HG03280 (cell line): Measurements from ENCODE around the gene TUBA3D.
"Not testable (repeated sequence)": the region's sequence is repeated elsewhere in the genome, so short reads cannot be mapped to it uniquely, and the experiment has no call there.

ENCODE experiments used
- ATAC-seq: cut with Tn5 transposase; IDR thresholded peaks from one replicate; pipeline ENCODE4 v1.9.1; 2021; ENCODE audit warnings: mild to moderate bottlenecking, moderate library complexity; ENCODE audit not compliant: unreplicated experiment

TUBA3D gene

DNA sequence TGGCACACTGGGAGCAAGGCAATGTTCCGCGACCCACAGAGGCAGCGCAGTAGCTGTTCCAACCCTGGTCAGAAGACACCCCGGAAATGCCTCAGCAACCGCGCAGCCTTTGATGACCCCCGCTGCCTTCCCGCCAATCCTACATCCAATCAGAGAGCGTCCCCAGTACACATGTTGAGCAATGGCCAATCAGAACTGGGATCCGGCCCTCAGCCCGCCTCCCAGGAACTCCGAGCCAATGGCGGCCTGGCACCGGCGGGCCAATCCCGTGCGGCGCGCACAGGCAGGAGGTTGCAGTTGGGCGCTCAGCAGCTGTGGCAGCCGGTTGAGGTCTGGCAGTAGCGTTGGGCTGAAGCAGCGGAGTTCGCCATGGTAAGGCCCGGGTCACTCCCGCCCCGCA is at the start of gene TUBA3D:
TSS of gene TUBA3D (plus strand) at position 289 of the 400 bp plus-strand sequence. CDS start at position 370, 81 bp downstream.
- no peak for ATAC-seq

DNA sequence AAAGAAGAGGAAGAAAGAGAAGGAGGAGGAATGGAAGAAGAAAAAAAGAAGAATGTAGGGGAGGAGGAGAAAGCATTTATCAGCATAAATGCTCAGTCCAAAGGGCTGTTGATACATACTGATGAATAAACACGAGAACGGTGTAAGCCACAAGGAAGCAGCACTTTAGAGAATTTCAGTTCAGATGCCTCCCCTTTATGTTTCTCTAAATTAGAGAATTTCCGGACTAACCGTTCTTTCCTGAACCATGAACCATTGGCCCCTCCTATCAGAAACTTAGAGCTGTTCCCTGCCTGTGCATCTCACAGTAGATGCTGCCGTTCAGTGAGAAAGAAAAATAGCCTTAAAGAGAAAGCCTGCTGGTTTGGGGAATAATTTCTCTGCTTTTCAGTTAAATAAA is 49.2 kb upstream of the TUBA3D start:
- no peak for ATAC-seq

DNA sequence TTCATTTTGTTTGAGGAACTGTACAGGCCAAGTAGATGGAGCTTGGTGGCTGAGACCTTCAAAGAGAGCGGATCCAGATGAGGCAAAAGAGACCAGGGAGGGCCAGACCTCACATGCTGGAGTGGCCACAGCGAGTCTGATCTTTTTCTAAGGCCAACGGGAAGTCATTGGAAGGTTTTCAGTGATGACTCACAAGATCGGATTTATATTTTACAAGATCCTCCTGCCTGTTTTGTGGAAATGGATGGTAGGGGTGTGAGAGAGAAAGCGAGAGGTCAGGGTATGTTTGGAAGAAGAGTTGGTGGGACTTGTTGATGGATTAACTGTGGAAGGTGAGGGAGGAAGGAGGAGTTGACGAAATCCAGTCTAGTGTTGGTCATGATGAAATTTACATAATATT is 44.6 kb upstream of the TUBA3D start:
- ATAC-seq, result no peak

DNA sequence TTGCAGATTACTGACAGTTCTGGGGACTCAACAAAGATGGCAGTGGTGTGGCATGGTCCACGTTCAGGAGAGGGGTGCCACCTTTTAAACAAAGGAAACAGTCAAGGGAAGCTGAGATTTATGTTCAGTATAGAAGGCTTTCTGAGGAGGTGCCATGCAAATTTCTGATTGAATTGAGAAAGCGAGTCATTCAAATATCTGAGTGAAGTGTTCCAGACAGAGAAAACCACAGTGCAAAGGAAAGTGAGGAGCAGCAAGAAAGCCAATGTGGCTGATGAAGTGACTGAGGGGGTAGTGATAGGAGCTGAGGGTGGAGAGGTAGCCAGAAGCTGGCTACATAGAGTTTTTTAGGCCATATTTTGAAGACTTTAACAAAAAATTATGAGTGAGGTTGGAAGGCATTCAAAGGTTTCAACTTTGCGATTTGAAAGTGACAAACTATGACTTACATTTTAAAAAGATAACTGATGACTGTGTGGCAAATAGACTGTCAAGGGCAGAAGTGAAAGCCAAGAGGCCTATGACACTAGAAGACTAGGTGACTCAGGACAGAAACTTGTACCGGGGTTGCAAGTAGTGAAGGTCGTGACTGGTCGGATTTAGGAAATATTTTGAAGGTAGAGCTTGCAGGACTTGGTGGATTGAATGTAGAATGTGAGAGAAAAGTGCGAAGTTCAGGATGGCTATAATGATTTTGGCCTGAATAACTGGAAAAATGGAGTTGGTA is 35.0 kb upstream of the TUBA3D start:
- ATAC-seq, result peak; percentile 89

DNA sequence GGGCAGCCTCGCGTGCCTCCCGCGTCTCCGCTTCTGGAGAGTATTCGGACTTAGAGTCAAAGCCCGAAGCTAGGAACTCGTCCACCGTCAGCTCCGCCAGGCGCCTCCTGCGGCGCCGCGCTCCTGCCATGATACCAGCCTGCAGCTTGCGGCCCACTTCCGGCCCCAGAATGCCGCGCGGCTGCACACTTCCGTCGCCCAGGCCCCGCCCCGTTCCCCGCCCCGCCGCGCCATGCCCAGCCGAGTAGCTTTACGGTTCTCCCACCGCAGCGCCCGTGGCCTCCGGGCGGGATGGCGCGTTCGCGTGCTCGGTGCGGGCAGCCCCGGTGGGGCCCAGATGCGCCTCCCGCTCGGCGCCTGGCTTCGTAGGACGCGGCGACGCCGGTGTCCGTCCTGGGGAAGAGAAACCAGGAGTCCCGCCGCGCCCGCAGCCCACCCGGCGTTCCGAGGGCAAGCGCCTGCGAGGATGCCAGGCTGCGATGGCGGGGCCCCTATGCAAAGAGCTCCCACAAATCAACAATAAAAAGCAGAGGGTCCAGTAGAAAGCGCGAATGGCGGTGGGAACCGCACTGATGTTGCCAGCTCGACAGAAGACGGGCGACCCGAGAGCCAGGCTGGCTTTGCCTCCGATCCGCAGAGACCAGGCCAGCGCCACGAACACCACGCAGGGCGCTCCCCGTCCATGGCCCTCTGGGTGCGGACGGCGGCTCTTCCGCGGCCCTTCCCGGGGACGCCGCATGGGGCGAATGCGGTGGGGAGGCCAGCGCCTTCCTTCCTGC is 31.0 kb upstream of the TUBA3D start:
- ATAC-seq, result not testable (repeated sequence)

DNA sequence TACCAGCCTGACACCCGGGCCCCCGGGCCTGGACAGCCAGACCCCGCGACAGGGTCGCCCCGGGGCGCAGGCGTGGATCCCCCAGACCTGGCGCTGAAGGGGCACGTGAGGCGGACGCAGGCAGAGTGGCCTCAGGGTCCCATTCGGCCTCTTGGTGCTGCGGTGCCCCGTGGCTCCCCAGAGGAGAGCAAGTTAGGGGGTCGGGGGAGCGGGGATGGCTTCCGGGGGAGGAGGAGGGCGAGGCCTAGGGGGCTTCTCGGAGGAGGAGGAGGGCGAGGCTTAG is 30.5 kb upstream of the TUBA3D start:
- ATAC-seq, result not testable (repeated sequence)

DNA sequence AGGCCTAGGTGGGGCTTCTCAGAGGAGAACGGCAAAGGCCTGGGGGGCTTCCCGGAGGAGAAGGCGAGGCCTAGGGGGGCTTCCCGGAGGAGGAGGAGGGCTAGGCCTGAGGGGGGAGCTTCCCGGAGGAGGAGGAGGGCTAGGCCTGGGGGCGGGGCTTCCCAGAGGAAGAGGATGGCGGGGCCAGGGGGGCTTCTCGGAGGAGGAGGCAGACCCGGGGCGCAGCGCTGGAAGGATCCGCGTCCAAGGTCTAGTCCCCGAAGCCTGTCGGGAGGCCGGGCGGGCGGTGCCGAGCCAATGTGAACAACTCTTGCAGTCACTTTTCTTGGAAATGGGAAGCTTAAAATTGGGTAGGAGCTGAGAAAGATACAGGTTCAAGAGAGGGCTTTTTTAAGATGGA is 30.0 kb upstream of the TUBA3D start:
- ATAC-seq, result no peak

DNA sequence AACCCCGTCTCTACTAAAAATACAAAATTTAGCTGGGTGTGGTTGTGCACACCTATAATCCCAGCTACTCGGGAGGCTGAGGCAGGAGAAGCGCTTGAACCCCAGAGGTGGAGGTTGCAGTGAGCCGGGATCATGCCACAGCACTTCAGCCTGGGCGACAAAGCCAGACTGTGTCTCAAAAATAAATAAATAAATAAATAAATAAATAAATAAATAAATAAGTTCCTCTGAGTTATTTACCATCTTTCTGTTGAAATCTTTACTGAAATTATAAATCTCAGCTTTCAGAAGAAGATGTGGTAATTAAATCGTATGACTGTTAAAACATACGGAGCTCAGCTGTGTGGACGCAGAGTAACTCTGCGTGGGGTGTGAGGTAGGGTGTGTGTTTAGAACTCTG is 27.9 kb upstream of the TUBA3D start:
- not testable (repeated sequence) for ATAC-seq

DNA sequence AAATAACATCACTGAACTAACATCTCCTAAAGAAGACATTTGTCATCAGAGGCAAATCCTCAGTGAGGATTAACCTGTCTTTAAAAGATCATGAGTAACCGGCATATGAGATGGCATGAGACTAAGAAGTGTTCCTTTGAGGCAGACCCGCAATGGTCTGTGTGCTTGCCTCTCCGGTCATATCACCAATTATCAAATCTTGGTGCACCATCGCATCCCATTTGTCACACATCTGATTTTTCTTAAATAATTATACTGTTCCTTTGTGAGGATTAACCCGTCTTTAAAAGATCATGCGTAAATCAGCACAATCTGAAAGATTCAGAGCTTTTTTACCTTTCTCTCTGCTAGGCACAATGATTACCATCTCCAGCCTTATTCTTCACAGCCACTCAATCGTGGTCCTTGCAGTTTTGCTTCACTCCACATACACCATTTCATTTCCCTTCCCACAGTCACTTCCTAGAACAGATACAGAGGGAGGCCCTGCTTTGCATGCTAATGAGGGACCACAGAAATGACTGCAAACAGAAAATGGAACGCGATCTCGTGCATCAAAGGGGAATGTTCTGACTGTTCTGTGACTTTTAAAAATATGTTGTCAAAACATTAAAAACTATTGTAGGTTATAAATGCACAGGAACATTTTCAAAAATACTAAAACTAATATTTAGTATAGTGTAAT is 24.5 kb upstream of the TUBA3D start:
- ATAC-seq, result peak; percentile 91

DNA sequence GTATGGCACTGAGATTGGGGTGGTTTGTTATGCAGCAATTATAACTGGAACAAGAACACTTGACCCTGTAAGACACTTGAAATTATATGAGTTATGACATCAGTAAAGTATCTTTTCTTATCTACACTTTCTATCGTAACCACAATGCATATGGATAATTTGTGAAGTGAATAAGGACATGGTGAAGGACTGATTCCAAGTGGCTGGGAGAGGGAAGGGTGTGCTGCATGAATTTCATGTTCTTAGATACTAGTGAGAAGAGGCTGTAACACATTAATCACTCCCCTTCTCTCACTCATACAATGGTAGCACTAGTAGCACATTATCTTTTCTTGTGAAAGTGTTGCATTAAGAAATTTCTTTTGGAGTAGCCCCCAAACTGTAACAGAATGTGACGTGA is 21.0 kb upstream of the TUBA3D start:
- ATAC-seq, result not testable (repeated sequence)

DNA sequence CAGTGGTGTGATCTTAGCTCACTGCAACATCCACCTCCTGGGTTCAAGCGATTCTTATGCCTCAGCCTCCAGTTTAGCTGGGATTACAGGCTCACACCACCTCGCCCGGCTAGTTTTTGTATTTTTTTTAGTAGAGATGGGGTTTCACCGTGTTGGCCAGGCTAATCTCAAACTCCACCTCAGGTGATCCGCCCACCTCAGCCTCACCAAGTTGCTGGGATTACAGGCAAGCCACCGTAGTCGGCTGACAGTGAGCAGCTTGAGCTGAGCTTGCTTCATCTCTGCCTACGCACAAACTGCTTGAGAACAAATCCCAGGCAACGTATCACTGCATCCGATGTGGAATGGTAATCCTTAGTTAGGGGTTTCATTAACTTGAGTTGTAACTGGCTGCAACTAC is 8.2 kb upstream of the TUBA3D start:
- ATAC-seq, result not testable (repeated sequence)

DNA sequence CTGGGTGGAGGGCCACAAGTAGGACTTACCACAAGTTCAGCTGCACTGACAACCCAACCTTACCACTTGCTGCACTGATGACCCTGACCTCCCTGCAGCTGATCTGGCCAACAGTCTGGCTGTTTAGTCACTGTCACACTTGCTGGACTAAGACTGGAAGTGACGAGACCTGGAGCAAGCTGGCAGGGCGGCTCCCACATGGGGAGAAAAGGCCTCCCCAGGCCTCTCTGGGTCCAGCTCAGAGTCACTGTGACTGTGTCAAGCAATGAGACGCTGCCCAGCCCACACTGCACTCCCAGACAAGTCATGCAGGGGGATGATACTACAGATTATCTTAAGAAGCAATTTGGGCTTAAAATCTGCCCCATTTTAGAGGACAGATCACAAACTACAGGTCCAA is 5.0 kb upstream of the TUBA3D start:
- ATAC-seq, result not testable (repeated sequence)

DNA sequence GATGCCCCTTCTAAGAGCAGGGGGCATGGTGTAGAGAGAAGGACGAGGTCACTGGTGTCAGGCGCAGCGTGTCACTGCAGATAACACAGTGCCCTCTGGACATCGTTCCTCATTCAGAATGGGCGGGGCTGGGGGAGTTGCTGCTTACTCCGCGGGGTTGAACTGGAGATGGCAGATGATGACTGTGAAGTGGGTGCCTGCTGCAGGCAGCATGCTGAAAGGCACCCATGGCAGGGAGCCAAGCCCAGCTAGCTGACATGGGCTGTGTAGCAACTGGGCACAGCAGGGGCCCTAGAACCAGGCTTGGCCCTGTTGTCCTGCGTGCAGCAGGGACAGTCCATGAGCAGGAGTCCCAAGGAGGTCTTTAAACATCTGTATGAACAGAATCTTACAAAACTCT is 4.3 kb upstream of the TUBA3D start:
- ATAC-seq, result not testable (repeated sequence)

DNA sequence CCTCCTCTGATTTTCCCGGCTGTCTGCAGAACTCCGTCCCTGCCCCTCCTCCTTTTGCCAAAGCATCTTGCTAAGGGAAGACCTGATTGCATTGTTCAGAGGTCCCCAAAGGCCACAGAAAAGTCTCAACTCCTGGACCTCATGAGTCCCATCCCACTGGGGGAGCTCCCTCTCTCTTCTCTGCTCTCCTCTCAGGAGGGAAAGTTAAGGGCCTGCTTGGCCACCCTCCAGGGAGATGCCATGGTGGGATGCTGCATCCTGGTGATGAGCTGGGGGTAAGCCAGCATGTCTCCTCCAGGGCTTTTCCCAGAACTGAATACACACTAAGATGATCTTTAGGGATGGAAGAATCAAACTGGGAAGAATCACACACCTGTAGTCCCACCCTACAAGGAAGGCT is 2.7 kb upstream of the TUBA3D start:
- not testable (repeated sequence) for ATAC-seq

DNA sequence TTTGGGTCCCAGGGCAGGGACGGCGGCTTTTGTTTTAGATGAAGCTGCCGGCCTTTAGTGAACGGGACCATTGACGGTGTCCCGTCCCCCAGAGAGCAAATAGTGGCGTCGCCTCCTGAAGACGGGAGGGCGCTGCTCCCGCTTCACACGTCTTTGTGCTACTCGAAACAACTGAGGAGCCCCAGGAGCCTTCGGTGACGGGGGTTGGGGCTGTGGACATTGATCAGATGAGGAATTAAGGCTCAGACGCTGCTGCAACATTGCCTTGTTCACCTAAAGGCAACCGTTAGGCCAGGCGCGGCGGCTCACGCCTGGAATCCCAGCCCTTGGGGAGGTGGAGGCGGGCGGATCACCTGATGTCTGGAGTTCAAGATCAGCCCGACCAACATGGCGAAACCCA is 444 bp downstream of the TUBA3D start:
- not testable (repeated sequence) for ATAC-seq

DNA sequence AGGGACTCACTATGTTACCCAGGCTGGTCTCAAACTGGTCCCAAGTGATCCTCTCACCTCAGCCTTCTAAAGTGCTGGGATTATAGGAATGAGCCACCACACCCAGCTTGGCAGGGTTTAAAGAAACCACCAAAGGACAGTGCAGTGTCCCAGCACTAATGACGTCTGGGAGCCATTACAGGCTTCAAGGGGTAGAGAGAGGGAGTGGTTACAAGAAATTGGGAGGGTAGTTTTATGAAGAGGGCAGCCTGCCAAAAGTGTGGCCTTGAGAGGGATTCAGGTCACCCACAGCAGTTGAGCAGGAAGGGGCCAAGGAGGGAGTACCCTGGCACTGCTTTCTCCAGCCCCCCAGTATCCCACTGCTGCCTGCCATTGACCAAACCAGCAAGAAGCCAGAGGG is 1.3 kb downstream of the TUBA3D start:
- not testable (repeated sequence) for ATAC-seq

DNA sequence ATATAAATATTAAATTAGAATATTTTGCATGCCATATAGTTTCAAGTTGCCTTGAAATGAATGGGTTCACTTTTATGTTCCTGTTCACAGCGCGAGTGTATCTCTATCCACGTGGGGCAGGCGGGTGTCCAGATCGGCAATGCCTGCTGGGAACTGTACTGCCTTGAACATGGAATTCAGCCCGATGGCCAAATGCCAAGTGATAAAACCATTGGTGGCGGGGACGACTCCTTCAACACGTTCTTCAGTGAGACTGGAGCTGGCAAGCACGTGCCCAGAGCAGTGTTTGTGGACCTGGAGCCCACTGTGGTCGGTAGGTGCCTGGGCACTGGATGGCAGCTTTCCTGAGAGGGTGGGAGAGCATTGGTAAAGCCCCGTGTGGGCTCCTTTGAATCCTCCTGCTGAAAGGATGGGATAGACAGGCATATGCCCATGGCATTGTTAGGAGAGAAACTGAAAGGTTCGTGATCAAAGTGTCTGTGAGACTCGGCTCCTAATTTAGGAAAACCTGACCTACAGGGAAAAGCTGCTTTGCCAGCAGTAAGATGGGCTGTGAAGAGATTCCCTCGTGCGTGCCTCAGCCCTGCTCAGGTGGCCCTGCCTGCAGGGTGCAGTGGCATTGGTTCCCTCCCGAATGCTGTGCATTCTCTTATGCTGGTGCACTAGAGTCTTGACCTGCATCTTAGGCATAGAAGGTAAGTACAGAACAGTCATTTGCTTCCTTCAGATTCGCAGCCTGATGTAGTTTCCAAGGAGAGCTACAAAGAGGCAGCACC is 2.3 kb downstream of the TUBA3D start:
- not testable (repeated sequence) for ATAC-seq

DNA sequence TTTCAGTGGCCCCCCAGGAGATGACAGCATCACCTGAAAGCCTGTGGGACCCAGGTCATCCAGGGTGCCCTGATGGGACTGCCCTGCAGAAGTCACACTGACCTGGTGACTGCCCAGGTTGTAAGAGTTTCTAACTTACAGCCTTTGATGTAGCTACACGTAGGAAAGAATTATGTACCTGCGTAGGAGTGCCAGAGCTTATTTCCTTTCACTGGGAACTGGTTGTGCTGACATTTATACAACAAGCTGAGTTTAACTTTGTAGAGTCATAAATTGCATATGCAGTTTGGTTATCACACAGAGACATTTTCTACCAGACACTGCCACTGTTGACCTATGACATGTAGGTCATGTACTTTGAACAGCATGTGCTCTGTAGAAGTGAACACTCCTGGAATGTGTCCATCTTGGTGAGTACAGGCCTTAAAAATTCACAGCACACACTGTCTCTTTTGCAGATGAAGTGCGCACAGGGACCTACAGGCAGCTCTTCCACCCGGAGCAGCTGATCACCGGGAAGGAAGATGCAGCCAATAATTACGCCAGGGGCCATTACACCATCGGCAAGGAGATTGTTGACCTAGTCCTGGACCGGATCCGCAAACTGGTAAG is 3.0 kb downstream of the TUBA3D start:
- ATAC-seq, result not testable (repeated sequence)

DNA sequence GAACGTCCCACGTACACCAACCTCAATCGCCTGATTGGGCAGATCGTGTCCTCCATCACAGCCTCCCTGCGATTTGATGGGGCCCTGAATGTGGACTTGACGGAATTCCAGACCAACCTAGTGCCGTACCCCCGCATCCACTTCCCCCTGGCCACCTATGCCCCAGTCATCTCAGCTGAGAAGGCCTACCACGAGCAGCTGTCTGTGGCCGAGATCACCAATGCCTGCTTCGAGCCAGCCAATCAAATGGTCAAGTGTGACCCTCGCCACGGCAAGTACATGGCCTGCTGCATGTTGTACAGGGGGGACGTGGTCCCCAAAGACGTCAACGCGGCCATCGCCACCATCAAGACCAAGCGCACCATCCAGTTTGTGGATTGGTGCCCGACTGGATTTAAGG is 4.4 kb downstream of the TUBA3D start:
- not testable (repeated sequence) for ATAC-seq

DNA sequence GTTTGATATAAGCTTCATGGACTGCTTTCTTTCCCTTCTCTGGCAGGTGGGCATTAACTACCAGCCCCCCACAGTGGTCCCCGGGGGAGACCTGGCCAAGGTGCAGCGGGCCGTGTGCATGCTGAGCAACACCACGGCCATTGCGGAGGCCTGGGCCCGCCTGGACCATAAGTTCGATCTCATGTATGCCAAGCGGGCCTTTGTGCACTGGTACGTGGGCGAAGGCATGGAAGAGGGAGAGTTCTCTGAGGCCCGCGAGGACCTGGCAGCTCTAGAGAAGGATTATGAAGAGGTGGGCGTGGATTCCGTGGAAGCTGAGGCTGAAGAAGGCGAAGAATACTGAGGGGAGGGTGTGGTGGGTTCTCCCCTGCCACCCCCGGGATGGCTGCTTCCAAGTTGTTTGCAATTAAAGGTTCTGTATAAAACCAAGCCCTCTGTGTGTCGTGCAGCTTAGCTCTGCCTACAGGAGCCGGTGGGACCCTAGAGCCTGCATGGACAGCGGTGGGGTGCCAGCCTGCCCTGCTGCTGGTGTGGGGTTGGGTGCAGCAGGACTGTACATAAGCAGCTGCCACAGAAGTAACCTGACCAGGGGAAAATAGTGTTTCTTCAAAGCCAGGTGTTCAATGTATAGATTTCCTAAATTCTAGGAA is 6.7 kb downstream of the TUBA3D start:
- ATAC-seq, result not testable (repeated sequence)
